Rectal smooth muscle tissue (tissue), 1 donor: Measurements from ENCODE around the gene DEDD2.
"Not testable (repeated sequence)": the region's sequence is repeated elsewhere in the genome, so short reads cannot be mapped to it uniquely, and the experiment has no call there.

Experiments
- H3K27ac ChIP-seq: one replicate; pipeline ENCODE4 v1.7.0; 2013; ENCODE audit warnings: low read depth, low read length, inconsistent platforms
- H3K27me3 ChIP-seq: one replicate; pipeline ENCODE4 v1.7.0; 2013; ENCODE audit warnings: low read length; ENCODE audit not compliant: control insufficient read depth, insufficient read depth
- H3K36me3 ChIP-seq: one replicate; pipeline ENCODE4 v1.7.0; 2013; ENCODE audit warnings: low read length; ENCODE audit not compliant: control insufficient read depth, insufficient read depth
- H3K4me1 ChIP-seq: one replicate; pipeline ENCODE4 v1.7.0; 2013; ENCODE audit warnings: low read length; ENCODE audit not compliant: control insufficient read depth, insufficient read depth
- H3K4me3 ChIP-seq: one replicate; pipeline ENCODE4 v1.7.0; 2013; ENCODE audit warnings: low read length
- H3K9ac ChIP-seq: one replicate; pipeline ENCODE4 v1.7.0; 2013; ENCODE audit warnings: low read length

Gene DEDD2, protein sequence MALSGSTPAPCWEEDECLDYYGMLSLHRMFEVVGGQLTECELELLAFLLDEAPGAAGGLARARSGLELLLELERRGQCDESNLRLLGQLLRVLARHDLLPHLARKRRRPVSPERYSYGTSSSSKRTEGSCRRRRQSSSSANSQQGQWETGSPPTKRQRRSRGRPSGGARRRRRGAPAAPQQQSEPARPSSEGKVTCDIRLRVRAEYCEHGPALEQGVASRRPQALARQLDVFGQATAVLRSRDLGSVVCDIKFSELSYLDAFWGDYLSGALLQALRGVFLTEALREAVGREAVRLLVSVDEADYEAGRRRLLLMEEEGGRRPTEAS

DNA sequence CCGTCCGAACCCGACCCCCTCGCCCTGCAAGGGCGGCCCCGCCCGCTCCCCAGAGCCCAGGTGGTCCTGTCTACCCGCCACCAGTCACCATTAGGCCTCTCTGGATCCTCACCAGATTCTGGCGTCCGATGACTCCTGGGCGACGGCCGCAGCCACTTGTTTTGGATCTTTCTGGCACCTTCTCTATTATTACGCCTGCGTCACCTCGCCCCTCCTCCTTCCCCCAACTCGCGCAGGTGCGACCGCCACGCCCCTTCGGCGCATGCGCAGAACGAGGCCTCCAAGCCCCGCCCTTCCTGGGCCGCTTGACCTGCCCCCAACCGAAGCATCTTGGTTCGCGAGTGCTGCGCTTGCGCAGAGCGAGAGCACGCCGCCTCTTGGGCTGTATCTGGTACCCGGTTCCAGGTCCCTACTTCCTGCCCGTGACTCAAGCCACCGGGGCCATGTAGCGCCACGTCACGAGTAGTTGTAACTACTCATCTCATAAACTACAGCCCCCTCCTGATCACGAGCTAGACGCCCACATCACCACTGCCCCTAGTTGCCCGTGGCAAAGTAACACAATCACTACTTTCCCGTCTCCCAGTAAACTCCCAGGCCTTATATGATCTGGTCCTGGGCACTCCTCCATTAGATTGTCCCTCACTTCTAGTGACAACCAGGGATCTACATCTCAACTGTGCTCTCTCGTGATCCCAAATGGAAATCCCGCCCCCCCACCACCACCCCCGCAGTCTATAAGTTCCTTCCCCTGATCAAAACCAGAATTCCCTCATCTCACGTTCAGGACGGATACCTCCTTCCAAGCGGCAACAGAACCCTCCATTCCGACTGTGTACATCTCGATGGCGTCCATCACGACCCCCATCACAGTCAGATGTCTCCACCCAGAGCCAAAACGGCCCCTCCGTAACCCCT, at the start of gene DEDD2:
DEDD2 (minus strand) TSS at position 158 of the 918 bp plus-strand sequence. CDS start 670 bp downstream, outside the sequence.
- peak within 1 kb of the TSS; percentile 81 for H3K27ac ChIP-seq
- peaks cover 8% of the 10 kb centered on the region for H3K36me3 ChIP-seq
- H3K4me3 ChIP-seq = peak within 1 kb of the TSS; percentile 96
- peaks cover 18% of the 10 kb centered on the region for H3K4me1 ChIP-seq
- no peaks in the 10 kb centered on the region for H3K27me3 ChIP-seq
- H3K9ac ChIP-seq = peak within 1 kb of the TSS; percentile 96

GRCh38 chr19:42266928-42267603, 49.6 kb upstream of the DEDD2 start:
- H3K36me3 ChIP-seq, H3K27me3 ChIP-seq, H3K27ac ChIP-seq, H3K9ac ChIP-seq: not testable (repeated sequence)
- Histone ChIP-seq H3K4me1 (peaks cover 24% of the 10 kb centered on the region), H3K4me3 (peak overlapping the region; percentile 70)

- not testable (repeated sequence) for H3K4me3 ChIP-seq, H3K27ac ChIP-seq, H3K9ac ChIP-seq, H3K27me3 ChIP-seq, H3K36me3 ChIP-seq
- H3K4me1 ChIP-seq = peaks cover 21% of the 10 kb centered on the region
Observed at GRCh38 chr19:42266105-42266504, 48.6 kb upstream of the DEDD2 start.

GRCh38 chr19:42261763-42262162, 44.3 kb upstream of the DEDD2 start:
- no peaks in the 10 kb centered on the region for H3K4me1 ChIP-seq
- no peak overlapping the region for H3K27ac ChIP-seq
- no peak overlapping the region for H3K9ac ChIP-seq
- no peaks in the 10 kb centered on the region for H3K36me3 ChIP-seq
- H3K27me3 ChIP-seq = no peaks in the 10 kb centered on the region
- H3K4me3 ChIP-seq = no peak overlapping the region

- H3K9ac ChIP-seq, H3K27ac ChIP-seq, H3K36me3 ChIP-seq, H3K4me1 ChIP-seq, H3K4me3 ChIP-seq, H3K27me3 ChIP-seq: not testable (repeated sequence)
Observed at GRCh38 chr19:42257842-42258241, 40.4 kb upstream of the DEDD2 start.

DNA sequence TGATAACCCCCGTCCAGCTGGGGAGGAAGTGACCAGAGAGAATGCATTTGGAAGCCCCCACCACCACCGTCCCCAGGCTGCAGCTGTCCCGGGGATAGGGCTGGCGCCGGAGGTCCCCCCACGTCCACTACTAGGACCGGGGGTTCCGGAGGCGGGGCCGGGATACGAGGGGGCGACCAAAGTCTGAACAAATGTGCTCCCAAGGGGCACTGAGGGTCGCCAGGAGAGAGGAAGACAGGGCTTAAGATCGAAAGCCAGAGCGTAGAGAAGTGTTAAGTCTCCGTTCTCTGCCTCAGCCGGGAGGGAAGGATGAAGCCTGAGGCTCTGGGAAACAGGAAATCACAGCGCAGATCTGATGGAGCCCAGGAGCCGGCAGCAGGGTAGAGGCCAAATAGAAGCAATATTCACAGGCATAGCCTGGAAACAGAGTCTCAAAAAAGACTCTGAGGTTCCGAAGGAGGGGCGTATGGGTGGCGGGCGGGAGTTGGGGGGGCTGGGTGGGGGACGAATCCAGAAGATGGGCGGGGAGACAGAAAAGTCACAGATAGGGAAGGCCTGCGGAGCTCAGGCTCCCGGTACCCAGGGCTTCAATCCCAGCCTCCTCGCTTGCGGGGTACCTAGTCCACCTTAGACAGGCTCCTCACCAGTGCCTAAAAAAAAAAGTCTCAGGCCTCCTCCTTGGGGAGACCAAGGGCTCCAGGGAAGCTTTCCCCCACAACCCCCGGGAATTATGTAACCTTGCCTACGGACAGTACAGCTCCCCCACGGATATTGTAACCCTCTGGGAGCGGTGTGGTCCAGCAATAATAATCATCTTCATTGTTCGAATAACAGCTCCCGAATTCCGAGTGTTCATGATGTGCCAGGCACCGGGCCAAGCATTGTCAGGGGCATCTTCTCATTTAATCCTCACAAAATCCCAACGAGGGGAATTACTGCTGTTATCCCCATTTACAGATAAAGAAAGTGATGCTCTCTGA, 38.6 kb upstream of the DEDD2 start:
- H3K4me3 ChIP-seq = peak overlapping the region; percentile 68
- peaks cover 17% of the 10 kb centered on the region for H3K4me1 ChIP-seq
- H3K27ac ChIP-seq = peak overlapping the region; percentile 99
- no peak overlapping the region for H3K9ac ChIP-seq
- H3K36me3 ChIP-seq = no peaks in the 10 kb centered on the region
- H3K27me3 ChIP-seq = no peaks in the 10 kb centered on the region

DNA sequence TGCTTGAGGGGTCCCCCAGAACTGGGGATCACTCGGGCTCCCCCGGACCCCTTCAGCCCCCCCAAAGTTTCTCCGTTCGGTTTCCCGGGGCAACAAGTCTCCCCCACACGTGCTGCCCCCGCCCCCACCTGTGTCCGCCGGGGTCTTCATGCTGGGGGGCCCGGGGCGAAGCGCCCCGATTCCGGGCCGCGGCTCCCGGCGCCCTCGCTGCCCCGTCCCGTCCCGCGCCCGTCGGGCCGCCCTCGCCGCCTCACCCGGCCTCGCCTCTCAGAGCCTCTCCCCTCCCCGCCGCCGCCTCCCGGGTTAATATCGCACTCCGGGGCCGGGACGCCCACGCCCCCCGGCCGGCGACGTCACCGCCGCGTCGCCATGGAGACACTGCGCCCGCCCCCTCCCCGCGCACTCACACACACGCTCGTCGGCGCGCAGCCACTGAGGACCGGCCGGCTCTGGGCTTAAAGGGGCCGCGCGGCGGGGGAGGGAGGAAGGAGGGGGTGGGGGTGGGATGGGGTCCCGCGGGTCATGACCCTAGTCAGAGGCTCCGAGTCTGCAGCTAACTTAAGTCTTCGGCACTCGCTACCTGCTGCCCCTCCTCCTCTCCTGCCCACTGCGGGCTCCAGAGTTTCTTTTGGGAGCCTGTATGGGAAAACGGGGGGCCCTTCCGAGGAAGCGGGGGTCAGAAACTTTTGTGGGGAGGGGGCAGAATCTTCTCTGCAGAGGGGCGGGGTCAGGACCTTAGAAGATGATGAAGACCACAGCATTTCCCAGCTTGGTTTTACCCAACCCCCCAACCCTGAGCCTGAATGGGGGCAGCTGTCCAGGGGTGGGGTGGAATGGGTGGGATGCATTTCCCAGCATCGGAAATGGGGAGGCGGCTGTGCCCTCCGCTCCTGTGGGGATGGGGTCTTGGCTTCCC, 37.6 kb upstream of the DEDD2 start, which contains the start of gene ERF:
ERF (minus strand) TSS at position 279 of the 916 bp plus-strand sequence; CDS start at position 150, 129 bp downstream.
- Histone ChIP-seq H3K27me3 (no peaks in the 10 kb centered on the region), H3K4me1 (peaks cover 26% of the 10 kb centered on the region), H3K4me3 (peak within 1 kb of the TSS; percentile 91), H3K36me3 (peaks cover 3% of the 10 kb centered on the region), H3K9ac (peak within 1 kb of the TSS; percentile 96), H3K27ac (peak within 1 kb of the TSS; percentile 99)

- Histone ChIP-seq H3K4me1 (peaks cover 27% of the 10 kb centered on the region), H3K36me3 (peaks cover 5% of the 10 kb centered on the region), H3K4me3 (peak overlapping the region; percentile 91), H3K27me3 (no peaks in the 10 kb centered on the region), H3K9ac (peak overlapping the region; percentile 96), H3K27ac (peak overlapping the region; percentile 99)
Observed at GRCh38 chr19:42254089-42254849, 36.8 kb upstream of the DEDD2 start.

DNA sequence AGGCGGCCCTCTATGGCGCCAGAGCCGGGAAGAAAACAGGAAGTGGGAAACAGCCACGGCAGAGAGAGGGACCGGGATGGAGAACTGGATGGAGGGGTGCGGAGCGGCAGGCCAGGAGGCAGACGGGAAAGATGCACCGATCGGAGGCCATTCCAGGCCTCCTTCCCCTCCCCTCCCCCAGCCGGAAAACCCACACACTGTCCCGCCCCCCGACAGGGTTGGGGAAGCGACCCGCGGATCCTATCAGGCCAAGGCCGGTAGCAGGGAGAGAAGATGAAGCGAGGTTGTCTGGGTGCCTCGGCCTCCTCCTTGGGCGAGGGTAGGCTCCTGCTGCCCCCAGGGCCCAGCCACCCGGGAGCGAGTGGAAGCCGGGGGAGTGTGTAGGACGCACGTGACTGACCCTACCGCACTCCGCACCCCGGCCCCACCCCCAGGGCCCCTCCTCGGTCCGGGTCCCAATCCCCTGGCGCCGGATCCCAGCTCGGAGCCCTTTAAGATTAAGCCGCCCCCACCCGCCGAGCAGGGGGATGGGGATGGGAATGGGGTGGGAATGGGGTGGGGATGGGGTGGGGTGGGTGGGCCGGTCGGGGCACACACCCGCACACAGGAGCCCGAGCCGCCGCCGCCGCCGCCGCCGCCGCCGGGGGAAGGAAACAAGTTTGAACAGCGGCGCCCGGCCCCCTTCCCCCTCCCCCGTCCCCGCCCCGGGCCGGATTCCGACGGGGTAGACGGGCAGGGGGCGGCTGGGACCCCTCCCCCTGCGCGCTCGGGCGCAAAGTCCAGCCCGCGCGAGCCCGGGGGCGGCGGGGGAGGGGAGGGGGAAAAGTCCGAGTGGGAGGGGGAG, 36.0 kb upstream of the DEDD2 start:
- peaks cover 27% of the 10 kb centered on the region for H3K4me1 ChIP-seq

More for the DNA sequence above, 36.0 kb upstream of the DEDD2 start:
- peak overlapping the region; percentile 91 for H3K4me3 ChIP-seq
- no peaks in the 10 kb centered on the region for H3K27me3 ChIP-seq
- H3K27ac ChIP-seq = peak overlapping the region; percentile 99
- peak overlapping the region; percentile 74 for H3K9ac ChIP-seq
- H3K36me3 ChIP-seq = peaks cover 8% of the 10 kb centered on the region
